ENCODE data around the gene MSI2. TPM values are rescaled to one million over a fixed set of nuclear protein-coding genes. Genes with fewer than 3 reads are reported as not detected.

Gene MSI2
- total RNA-seq, 2 donors from 2014 or later: 54.1 to 74.8 TPM

DNA sequence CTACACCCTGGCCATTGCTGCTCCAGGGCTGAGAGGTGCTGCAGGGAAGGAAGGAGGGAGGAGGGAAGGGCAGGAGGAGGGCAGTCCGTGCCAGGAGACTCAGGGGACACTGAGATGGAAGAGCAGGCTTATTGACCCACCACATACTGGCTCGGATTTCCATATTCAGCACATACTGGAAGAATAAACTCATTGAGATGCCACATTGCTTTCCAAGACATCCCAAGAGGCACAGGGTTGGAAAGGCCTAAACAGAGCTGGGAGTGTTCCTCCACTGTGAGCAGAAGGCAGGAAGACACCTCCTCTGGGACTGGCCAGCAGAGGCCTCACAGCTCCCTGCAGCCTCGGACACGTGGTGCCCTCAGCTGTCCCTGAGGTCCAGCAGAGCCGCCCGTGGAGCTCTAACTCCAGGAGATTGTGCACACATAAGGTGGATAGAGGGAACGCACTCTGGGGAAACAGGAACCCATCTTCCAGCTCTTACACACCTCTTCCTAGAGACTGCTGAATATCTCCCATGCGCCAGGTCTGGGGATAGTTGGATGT is 471.4 kb downstream of the MSI2 start:
- H3K27ac Mint-ChIP-seq: no peak overlapping the region
- H3K36me3 Mint-ChIP-seq: no peaks in the 10 kb centered on the region
- H3K9me3 Mint-ChIP-seq: no peaks in the 10 kb centered on the region
- DNase-seq (ENCODE audit: low spot score in 2 of 2) (no peak), ATAC-seq (no peak)

DNA sequence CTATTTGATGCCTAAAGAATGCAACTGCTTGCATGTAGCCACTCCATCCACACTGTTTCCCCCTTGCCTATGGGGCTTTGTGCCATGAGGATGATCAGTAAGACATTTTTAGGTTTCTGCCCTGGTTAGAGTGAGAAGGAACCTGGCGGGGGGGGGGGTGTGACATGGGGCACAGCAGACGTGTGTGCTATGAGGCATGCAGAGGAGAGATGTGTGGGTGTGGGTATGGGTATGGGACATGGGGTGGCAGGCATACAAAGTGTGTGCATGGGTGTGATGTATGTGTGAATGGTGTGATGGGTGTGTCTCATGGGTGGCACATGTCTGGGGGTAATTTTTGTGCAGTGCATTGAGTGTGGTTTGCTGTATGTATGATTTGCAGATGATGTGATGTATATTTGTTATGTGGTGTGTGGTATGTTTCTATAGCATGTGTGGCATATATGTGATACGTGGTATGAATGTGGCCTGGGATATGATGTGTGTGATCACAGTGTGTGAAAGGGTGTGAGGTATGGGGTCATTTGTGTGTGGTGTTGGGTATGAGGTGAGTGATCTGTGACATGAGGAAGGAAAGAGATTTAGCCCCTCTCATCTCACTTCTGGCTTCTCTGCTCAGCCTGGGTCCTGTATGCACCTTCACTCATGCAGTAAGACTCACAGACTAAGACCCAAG is 473.8 kb downstream of the MSI2 start:
- Mint-ChIP-seq H3K9me3 (no peaks in the 10 kb centered on the region), H3K27ac (no peak overlapping the region), H3K36me3 (no peaks in the 10 kb centered on the region)
- DNase-seq (ENCODE audit: low spot score in 2 of 2) (no peak), ATAC-seq (no peak)

DNA sequence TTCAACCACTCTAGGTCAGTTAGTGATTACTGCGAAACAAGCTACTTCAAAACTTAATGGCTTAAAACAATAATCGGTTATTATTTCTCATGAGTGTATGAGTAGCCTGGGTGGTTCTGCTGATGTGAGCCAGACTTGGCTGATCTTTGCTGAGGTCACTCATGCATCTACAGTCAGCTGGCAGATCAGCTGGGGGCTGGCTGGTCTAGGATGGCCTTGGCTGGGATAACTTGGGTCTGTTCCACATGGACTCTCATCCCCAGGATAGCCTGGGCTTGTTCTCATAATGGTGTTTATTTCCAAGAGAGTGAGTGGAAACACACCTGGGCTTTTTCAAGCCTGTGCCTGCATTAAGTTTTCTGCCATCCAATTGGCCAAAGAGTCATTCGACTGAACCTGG is 475.7 kb downstream of the MSI2 start:
- no peak overlapping the region for H3K27ac Mint-ChIP-seq

DNA sequence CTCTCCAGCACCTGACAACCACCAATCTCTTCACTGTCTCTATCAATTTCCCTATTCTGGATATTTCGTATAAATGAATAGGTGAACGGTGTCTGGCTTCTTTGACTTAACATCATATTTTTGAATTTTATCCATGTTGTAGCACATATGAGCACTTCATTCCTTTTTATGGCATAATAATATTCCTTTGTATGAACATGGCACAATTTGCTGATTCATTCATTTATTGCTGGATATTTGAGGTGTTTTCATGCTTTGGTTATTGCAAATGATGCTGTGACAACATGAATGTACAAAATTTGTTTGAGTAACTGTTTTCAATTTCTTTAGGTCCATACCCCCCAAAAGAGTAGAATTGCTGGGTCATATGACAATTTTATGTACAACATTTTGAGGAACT is 476.8 kb downstream of the MSI2 start:
- Mint-ChIP-seq H3K9me3 (no peaks in the 10 kb centered on the region), H3K36me3 (no peaks in the 10 kb centered on the region), H3K27ac (no peak overlapping the region)
- no peak for DNase-seq (ENCODE audit: low spot score in 2 of 2)
- no peak for ATAC-seq

More for the DNA sequence above, 475.7 kb downstream of the MSI2 start:
- ATAC-seq: no peak
- H3K36me3 Mint-ChIP-seq: no peaks in the 10 kb centered on the region
- H3K9me3 Mint-ChIP-seq: no peaks in the 10 kb centered on the region
- no peak for DNase-seq (ENCODE audit: low spot score in 2 of 2)

Other genes with a start within 250 kb of the MSI2 start
- gene AKAP1, start 171.3 kb upstream of the MSI2 start, total RNA-seq: 10 to 100 TPM; 16.8 to 28.0 TPM